ENCODE results near the gene ITLN2. TPM values are rescaled to one million over a fixed set of nuclear protein-coding genes. Genes with fewer than 3 reads are reported as not detected.

The ITLN2 gene
- polyA plus RNA-seq, 2 of the 4 experiments (the other 2 are of a cell fraction) = 0.22 to 0.30 TPM

DNA sequence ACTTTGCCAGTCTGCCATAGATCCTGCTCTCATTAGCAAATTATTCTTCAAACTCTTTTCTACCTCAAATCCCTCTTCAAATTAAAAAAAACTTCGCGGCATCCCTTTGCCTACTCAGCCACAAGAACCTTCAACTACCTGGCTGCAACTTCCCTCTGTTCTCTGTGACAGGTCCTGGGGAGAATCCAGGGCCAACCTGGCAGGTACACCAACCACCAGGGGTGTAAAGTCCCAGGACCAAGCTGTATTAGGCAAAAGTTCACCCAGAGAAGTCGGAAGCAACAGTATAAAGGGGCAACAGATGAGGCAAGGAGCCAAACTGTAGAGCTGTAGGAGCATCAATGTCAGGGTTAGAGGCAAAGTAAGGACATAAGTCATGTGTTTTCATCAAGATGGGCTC, 18.3 kb upstream of the ITLN2 start:
- POLR2A ChIA-PET = no interaction called here
- no peak for FAIRE-seq
- no peak for ATAC-seq

DNA sequence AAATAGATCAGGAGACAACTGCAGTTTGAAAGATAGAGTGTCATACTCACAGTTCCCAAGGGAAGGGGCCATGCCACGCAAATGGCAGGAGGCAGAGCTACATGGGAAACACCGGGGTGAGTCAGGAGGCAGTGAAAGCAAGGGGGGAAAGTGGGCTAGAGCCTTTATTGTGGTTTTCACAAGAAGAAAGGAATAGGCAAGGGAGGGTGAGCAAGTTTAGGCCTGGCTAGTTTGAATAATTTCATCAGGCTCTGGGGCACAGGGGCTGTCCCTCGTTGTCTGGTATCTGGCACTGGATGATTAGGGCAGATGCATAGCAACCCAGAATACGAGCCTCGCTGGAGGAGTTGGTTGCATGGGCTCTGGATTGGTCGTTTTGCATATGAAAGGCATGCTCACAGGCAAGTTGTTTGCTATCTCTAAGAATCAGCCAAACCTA, 17.0 kb upstream of the ITLN2 start:
- TF ChIP-seq CHD2 (IDR thresholded peaks at IDR 0.05; ENCODE audit: low read length, partially characterized antibody) (no peak), CBX2 (IDR thresholded peaks at IDR 0.05; ENCODE audit: borderline replicate concordance, low read depth) (no peak), GATA3 (IDR thresholded peaks at IDR 0.05; ENCODE audit: borderline replicate concordance) (no peak), HEYL (CRISPR knock-in tag; IDR thresholded peaks at IDR 0.05) (no peak), EHF (CRISPR knock-in tag; IDR thresholded peaks at IDR 0.05) (no peak), MAZ (IDR thresholded peaks at IDR 0.05; ENCODE audit: borderline replicate concordance, low read depth, low read length) (no peak), RFX5 (IDR thresholded peaks at IDR 0.05) (no peak), ZC3H11A (IDR thresholded peaks at IDR 0.05) (no peak), RCOR1 (IDR thresholded peaks at IDR 0.05; ENCODE audit: low read depth, low read length) (no peak), CTCF (IDR thresholded peaks at IDR 0.05) (no peak), SMC3 (IDR thresholded peaks at IDR 0.05) (no peak), NPAS2 (CRISPR knock-in tag; IDR thresholded peaks at IDR 0.05; ENCODE audit: borderline replicate concordance) (no peak), POLR2AphosphoS2 (conservative IDR thresholded peaks at IDR 0.05; ENCODE audit: low read length) (no peak), RAD21 (conservative IDR thresholded peaks at IDR 0.05 in 1 of 2, IDR thresholded peaks at IDR 0.05 in 1 of 2) (no peak)
- TF ChIP-seq, protein P1, sequence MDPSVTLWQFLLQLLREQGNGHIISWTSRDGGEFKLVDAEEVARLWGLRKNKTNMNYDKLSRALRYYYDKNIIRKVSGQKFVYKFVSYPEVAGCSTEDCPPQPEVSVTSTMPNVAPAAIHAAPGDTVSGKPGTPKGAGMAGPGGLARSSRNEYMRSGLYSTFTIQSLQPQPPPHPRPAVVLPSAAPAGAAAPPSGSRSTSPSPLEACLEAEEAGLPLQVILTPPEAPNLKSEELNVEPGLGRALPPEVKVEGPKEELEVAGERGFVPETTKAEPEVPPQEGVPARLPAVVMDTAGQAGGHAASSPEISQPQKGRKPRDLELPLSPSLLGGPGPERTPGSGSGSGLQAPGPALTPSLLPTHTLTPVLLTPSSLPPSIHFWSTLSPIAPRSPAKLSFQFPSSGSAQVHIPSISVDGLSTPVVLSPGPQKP (IDR thresholded peaks at IDR 0.05; ENCODE audit: low read depth, low read length) = no peak
- DNase-seq (ENCODE audit: low read depth in 1 of 2, low spot score in 1 of 2) (no peak), ATAC-seq (no peak), FAIRE-seq (no peak)
- H3K4me1 ChIP-seq = no peaks in the 10 kb centered on the region
- no peaks in the 10 kb centered on the region for H3K9me3 ChIP-seq
- WGBS (ENCODE audit: missing lambda C conversion rate) = 43% methylated on average over 6 of the region's 6 CpGs
- no peak overlapping the region for H3K4me3 ChIP-seq
- POLR2A ChIA-PET = no interaction called here
- no peak overlapping the region for H3K27ac ChIP-seq
- H3K4me2 ChIP-seq = no peak overlapping the region
- CTCF ChIA-PET = interaction anchor here (0.8 kb wide), 1 partner anchor 21 kb away, joined by 3 read pairs; no protein-coding TSS in a partner anchor

More for the DNA sequence above, 18.3 kb upstream of the ITLN2 start:
- Histone ChIP-seq H3K27ac (no peak overlapping the region), H3K4me1 (peaks cover under 1% of the 10 kb centered on the region; the same call in 1 of the 3 replicates), H3K4me3 (no peak overlapping the region), H3K9me3 (no peaks in the 10 kb centered on the region), H3K4me2 (no peak overlapping the region)
- 28% methylated on average over 3 of the region's 3 CpGs for WGBS (ENCODE audit: missing lambda C conversion rate)
- no peak for DNase-seq (ENCODE audit: low read depth in 1 of 2, low spot score in 1 of 2)
- CTCF ChIA-PET = interaction anchor here (0.8 to 3.6 kb wide), 3 partner anchors 18 to 124 kb away, joined by 5 to 14 read pairs (median 8); partner anchors contain the start of gene ITLN2
- no peak for TF ChIP-seq CEBPB (IDR thresholded peaks at IDR 0.05)
- no peak for TF ChIP-seq FOSL2 (IDR thresholded peaks at IDR 0.05)
- no peak for TF ChIP-seq FOSL2 (CRISPR knock-in tag; IDR thresholded peaks at IDR 0.05)
- no peak for TF ChIP-seq MYC (IDR thresholded peaks at IDR 0.05; ENCODE audit: borderline replicate concordance, low read length)
- TF ChIP-seq USF2 (IDR thresholded peaks at IDR 0.05) = no peak
- no peak for TF ChIP-seq JUN (IDR thresholded peaks at IDR 0.05)
- no peak for TF ChIP-seq EHMT2 (IDR thresholded peaks at IDR 0.05; ENCODE audit: low read depth)
- no peak for TF ChIP-seq E2F6 (IDR thresholded peaks at IDR 0.05; ENCODE audit: borderline replicate concordance, low read depth)
- TF ChIP-seq, protein P2, sequence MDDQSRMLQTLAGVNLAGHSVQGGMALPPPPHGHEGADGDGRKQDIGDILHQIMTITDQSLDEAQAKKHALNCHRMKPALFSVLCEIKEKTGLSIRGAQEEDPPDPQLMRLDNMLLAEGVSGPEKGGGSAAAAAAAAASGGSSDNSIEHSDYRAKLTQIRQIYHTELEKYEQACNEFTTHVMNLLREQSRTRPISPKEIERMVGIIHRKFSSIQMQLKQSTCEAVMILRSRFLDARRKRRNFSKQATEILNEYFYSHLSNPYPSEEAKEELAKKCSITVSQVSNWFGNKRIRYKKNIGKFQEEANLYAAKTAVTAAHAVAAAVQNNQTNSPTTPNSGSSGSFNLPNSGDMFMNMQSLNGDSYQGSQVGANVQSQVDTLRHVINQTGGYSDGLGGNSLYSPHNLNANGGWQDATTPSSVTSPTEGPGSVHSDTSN (IDR thresholded peaks at IDR 0.05) = no peak
- TF ChIP-seq FOXS1 (CRISPR knock-in tag; IDR thresholded peaks at IDR 0.05) = no peak
